Measurements from ENCODE around the gene KCNJ5. TPM values are rescaled to one million over a fixed set of nuclear protein-coding genes. Genes with fewer than 3 reads are reported as not detected.
A peak's percentile ranks its signal among the peaks of the same experiment; 100 is the strongest.

The KCNJ5 gene
- total RNA-seq, 1 donor from 2014 or later = 12.9 TPM

DNA sequence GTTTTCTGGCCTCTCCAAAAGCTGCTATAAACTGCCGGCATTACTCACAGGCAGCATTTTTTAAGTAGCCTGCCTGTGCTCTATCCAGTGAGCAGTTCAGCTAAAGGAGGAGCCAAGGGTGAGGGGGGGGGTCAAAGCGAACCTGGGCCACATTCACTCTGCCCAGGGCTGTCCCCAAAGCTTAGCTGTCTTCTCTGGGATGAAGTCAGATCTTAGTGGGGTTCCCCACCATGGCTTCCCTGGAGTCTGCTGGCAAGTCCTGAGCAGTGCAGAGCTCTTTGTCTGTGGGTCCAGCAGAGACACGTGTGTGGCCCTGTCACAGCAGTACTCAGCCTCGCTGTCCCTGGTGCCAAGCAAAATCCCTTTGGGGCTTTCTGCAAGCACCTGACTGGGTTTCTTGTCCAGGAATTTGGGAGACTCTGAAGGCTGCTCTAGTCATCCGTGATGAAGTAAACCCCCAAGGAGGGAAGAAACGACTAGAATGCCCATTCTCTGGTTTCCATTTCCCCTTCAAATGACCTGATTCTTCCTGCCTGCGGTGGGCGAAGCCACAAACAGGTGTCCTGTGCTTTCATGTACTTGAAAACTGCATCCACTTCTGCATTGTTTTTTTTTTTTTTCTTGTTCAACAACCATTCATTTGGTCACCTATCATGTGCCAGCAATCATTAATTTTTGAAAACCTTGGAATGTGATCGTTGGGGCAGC is 2.6 kb downstream of the KCNJ5 start:
- Histone ChIP-seq H3K36me3 (no peaks in the 10 kb centered on the region), H3K27me3 (ENCODE audit: low read depth) (peaks cover 16% of the 10 kb centered on the region), H3K4me3 (no peak overlapping the region), H3K27ac (peak overlapping the region; percentile 32), H3K4me1 (peaks cover 62% of the 10 kb centered on the region), H3K9me3 (no peaks in the 10 kb centered on the region)
- ATAC-seq (peak in 1 of 2 donors; percentile 29), DNase-seq (no peak)
- intact Hi-C loops (cut with DNase I) = no loop called here
- TF ChIP-seq, protein P1, sequence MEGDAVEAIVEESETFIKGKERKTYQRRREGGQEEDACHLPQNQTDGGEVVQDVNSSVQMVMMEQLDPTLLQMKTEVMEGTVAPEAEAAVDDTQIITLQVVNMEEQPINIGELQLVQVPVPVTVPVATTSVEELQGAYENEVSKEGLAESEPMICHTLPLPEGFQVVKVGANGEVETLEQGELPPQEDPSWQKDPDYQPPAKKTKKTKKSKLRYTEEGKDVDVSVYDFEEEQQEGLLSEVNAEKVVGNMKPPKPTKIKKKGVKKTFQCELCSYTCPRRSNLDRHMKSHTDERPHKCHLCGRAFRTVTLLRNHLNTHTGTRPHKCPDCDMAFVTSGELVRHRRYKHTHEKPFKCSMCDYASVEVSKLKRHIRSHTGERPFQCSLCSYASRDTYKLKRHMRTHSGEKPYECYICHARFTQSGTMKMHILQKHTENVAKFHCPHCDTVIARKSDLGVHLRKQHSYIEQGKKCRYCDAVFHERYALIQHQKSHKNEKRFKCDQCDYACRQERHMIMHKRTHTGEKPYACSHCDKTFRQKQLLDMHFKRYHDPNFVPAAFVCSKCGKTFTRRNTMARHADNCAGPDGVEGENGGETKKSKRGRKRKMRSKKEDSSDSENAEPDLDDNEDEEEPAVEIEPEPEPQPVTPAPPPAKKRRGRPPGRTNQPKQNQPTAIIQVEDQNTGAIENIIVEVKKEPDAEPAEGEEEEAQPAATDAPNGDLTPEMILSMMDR (IDR thresholded peaks at IDR 0.05) = no peak

GRCh38 chr11:128894286-128894681 is 3.1 kb downstream of the KCNJ5 start:
- Histone ChIP-seq H3K4me1 (peaks cover 62% of the 10 kb centered on the region), H3K27me3 (ENCODE audit: low read depth) (peaks cover 16% of the 10 kb centered on the region), H3K4me3 (no peak overlapping the region), H3K27ac (peak overlapping the region; percentile 32), H3K36me3 (no peaks in the 10 kb centered on the region), H3K9me3 (no peaks in the 10 kb centered on the region)
- TF ChIP-seq, protein P1 (IDR thresholded peaks at IDR 0.05) = no peak
- DNase-seq (no peak), ATAC-seq (peak in 1 of 2 donors; percentile 0)
- intact Hi-C loops (cut with DNase I) = no loop called here

DNA sequence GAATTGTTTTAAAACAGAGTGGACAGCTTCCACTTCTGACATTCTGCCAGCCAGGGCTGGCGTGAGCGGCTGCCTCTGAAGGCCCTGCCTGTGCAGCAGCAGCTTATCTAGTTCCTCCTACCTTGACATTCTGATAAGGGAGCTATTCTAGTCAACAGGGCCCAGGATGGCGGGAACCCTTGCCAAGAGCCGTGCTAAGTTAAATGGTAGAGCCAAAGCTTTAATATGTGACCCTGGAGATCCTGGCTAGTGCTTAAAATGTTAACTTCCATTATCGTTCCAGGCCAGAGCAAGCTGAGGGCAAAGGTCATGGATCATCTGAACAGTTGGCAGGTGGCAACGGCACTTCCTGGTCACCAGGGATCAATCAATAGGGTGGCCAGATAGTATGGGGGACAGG is 3.5 kb downstream of the KCNJ5 start:
- Histone ChIP-seq H3K36me3 (no peaks in the 10 kb centered on the region), H3K4me3 (no peak overlapping the region), H3K9me3 (no peaks in the 10 kb centered on the region), H3K4me1 (peaks cover 62% of the 10 kb centered on the region), H3K27ac (peak overlapping the region; percentile 32), H3K27me3 (ENCODE audit: low read depth) (peaks cover 14% of the 10 kb centered on the region)
- DNase-seq (peak; percentile 76), ATAC-seq (peak; percentile 65 to 76)
- TF ChIP-seq, protein P1 (IDR thresholded peaks at IDR 0.05) = no peak
- intact Hi-C loops (cut with DNase I) = no loop called here

- no peak for DNase-seq
- intact Hi-C loops (cut with DNase I) = no loop called here
- H3K27me3 ChIP-seq (ENCODE audit: low read depth) = peaks cover 5% of the 10 kb centered on the region
- peak in 1 of 2 donors; percentile 22 for ATAC-seq
- H3K4me3 ChIP-seq = no peak overlapping the region
- no peaks in the 10 kb centered on the region for H3K9me3 ChIP-seq
- H3K27ac ChIP-seq = peak overlapping the region; percentile 56
- no peaks in the 10 kb centered on the region for H3K36me3 ChIP-seq
- TF ChIP-seq, protein P1 (IDR thresholded peaks at IDR 0.05) = no peak
- peaks cover 58% of the 10 kb centered on the region for H3K4me1 ChIP-seq
These were observed 4.4 kb downstream of the KCNJ5 start for GRCh38 chr11:128895526-128895925.

- peaks cover 57% of the 10 kb centered on the region for H3K4me1 ChIP-seq
- no peaks in the 10 kb centered on the region for H3K36me3 ChIP-seq
- TF ChIP-seq, protein P1 (IDR thresholded peaks at IDR 0.05) = no peak
- no peak overlapping the region for H3K27ac ChIP-seq
- H3K27me3 ChIP-seq (ENCODE audit: low read depth) = no peaks in the 10 kb centered on the region
- no peaks in the 10 kb centered on the region for H3K9me3 ChIP-seq
- no peak overlapping the region for H3K4me3 ChIP-seq
- ATAC-seq = no peak
- intact Hi-C loops (cut with DNase I) = no loop called here
- DNase-seq = no peak
These were observed 5.2 kb downstream of the KCNJ5 start for GRCh38 chr11:128896356-128896755.
